HepG2 (cell line): Measurements from ENCODE around the gene GCN1. TPM values are rescaled to one million over a fixed set of nuclear protein-coding genes. Genes with fewer than 3 reads are reported as not detected.
A peak's percentile ranks its signal among the peaks of the same experiment; 100 is the strongest.

ENCODE experiments used
- ATAC-seq: fragments of 200-7000 bp; cut with Tn5 transposase; 3 replicates; pipeline ENCODE4 v1.9.1; 2020; ENCODE audit warnings: mild to moderate bottlenecking, moderate library complexity
- BruUV-seq: library from RNA; stranded (reverse); fragments of 400-500 nt; replicated peaks from 2 replicates; lab custom pipeline; 2021; lab: Mats Ljungman, UMichigan
- CTCF ChIA-PET: fragments of 300-600 bp; formaldehyde crosslinking; extraction: SDS; loops from one replicate; lab custom pipeline; 2021; ENCODE audit warnings: low total read pairs, inconsistent platforms, low intra/inter-chr PET ratio; lab: Yijun Ruan, JAX
- POLR2A ChIA-PET: fragments of 350-600 bp; sonication (Branson Sonifier 250); formaldehyde crosslinking; loops from one replicate; lab custom pipeline; 2020; ENCODE audit warnings: antibody characterized with exemption, inconsistent platforms; lab: Yijun Ruan, JAX
- DNase-seq: peaks from one replicate; pipeline ENCODE4 v3.0.0-alpha.2; 2015; ENCODE audit warnings: low spot score
- FAIRE-seq: peaks from 3 replicates; lab custom pipeline; 2011; peaks lifted over from hg19 to GRCh38; lab: Jason Lieb, UNC
- H2AFZ ChIP-seq: one replicate; pipeline ENCODE4 v1.6.1; 2011; ENCODE audit warnings: low read length, inconsistent platforms
- H3K27ac ChIP-seq: fragments of 300-600 bp; 3 replicates; pipeline ENCODE4 v1.8.0; 2011; ENCODE audit warnings: mixed run types, mild to moderate bottlenecking, mixed read lengths, low read length, inconsistent platforms; ENCODE audit not compliant: insufficient read depth; ENCODE audit errors: extremely low read length
- H3K27me3 ChIP-seq, 2 experiments: fragments of 200-600 bp in 1 of 2; 2 replicates in 1 of 2; 3 replicates in 1 of 2; pipeline versions ENCODE4 v1.6.0 to v1.8.0; 2011; ENCODE audit warnings: low read length in 2 of 2, mild to moderate bottlenecking in 2 of 2, moderate library complexity in 2 of 2, inconsistent platforms in 1 of 2; ENCODE audit not compliant: insufficient read depth in 2 of 2, control insufficient read depth in 1 of 2
- H3K36me3 ChIP-seq, 2 experiments: fragments of 200-600 bp in 1 of 2; replicated peaks in 1 of 2; 2 replicates in 1 of 2; 3 replicates in 1 of 2; pipeline versions ENCODE4 v1.5.1 to v1.8.0; 2011; ENCODE audit warnings: low read length in 2 of 2, inconsistent platforms in 1 of 2; ENCODE audit not compliant: insufficient read depth in 2 of 2, control insufficient read depth in 1 of 2
- H3K4me1 ChIP-seq: 2 replicates; pipeline ENCODE4 v1.5.1; 2012; ENCODE audit warnings: low read length, inconsistent platforms; ENCODE audit not compliant: insufficient read depth
- H3K4me2 ChIP-seq: 2 replicates; pipeline ENCODE4 v1.6.0; 2011; ENCODE audit warnings: low read depth, low read length, inconsistent platforms
- H3K4me3 ChIP-seq, 3 experiments: fragments of 200-600 bp in 1 of 3; sonication (generic), shearing (Covaris generic) in 1 of 3; replicated peaks in 1 of 3; 2 replicates each; pipeline ENCODE4 v1.5.1; 2011 to 2016; ENCODE audit warnings: low read length in 3 of 3, inconsistent platforms in 2 of 3, low read depth in 2 of 3, mild to moderate bottlenecking in 2 of 3, control low read depth in 1 of 3, mixed read lengths in 1 of 3; ENCODE audit not compliant: insufficient read depth in 1 of 3
- H3K79me2 ChIP-seq: one replicate; pipeline ENCODE4 v1.6.1; 2011; ENCODE audit warnings: low read length, inconsistent platforms; ENCODE audit not compliant: insufficient read depth
- H3K9ac ChIP-seq: 2 replicates; pipeline ENCODE4 v1.6.0; 2011; ENCODE audit warnings: mild to moderate bottlenecking, low read depth, low read length, inconsistent platforms; ENCODE audit not compliant: insufficient read depth
- H3K9me3 ChIP-seq: 2 replicates; pipeline ENCODE4 v1.5.1; 2012; ENCODE audit warnings: mild to moderate bottlenecking, low read length
- H4K20me1 ChIP-seq: 2 replicates; pipeline ENCODE4 v1.6.0; 2011; ENCODE audit warnings: inconsistent platforms, mild to moderate bottlenecking, low read length, moderate library complexity; ENCODE audit not compliant: insufficient read depth
- FOXO4 ChIP-seq: sonication (generic); formaldehyde crosslinking; conservative IDR thresholded peaks from 2 replicates; pipeline ENCODE4 v1.8.1; 2023; ENCODE audit warnings: missing genetic modification reagents
- KAT8 ChIP-seq: IDR thresholded peaks from 2 replicates; pipeline ENCODE4 v1.6.1; 2016; ENCODE audit warnings: missing genetic modification reagents, missing compliant biosample characterization
- KLF12 ChIP-seq: sonication (generic); formaldehyde crosslinking; IDR thresholded peaks from 2 replicates; pipeline ENCODE4 v1.4.0; 2020; ENCODE audit warnings: missing genetic modification reagents, borderline replicate concordance
- NR0B2 ChIP-seq: sonication (generic); formaldehyde crosslinking; IDR thresholded peaks from 2 replicates; pipeline ENCODE4 v1.4.0; 2020; ENCODE audit warnings: mild to moderate bottlenecking, missing genetic modification reagents
- PRDM10 ChIP-seq: sonication (generic); formaldehyde crosslinking; IDR thresholded peaks from 2 replicates; pipeline ENCODE4 v1.4.0; 2020; ENCODE audit warnings: low read depth, missing genetic modification reagents
- WGBS: methylation state at CpG from one replicate; pipeline ENCODE4 v1.1.6; 2017; ENCODE audit warnings: low lambda C conversion rate; 5-methylcytosine and 5-hydroxymethylcytosine counted together
- in situ Hi-C: cut with HindIII; loops from 2 replicates; pipeline ENCODE4 v1.10.0; 2017; ENCODE audit warnings: low pct_unique_long_range_greater_than_20kb; ENCODE audit not compliant: extremely low pct_ligation_motif_present
- intact Hi-C: fragments of 100-400 bp; cut with micrococcal nuclease; formaldehyde crosslinking; loops from one replicate; pipeline ENCODE4 v1.10.0; 2022; ENCODE audit not compliant: unreplicated experiment
- polyA plus RNA-seq, 8 experiments: library from polyadenylated mRNA; depleted of rRNA in 3 of 8; stranded (reverse) in 7 of 8; unstranded in 1 of 8; fragments of >200 nt; fragmentation: Illumina TruSeq in 4 of 8; extraction: Trizol in 4 of 8; gene quantifications; 2 replicates each; pipeline versions ENCODE4 v1.2.1 to v1.2.3, GENCODE V29; 2011 to 2016; ENCODE audit warnings: low read depth in 4 of 8, missing spikeins in 1 of 8, mixed read lengths in 1 of 8; ENCODE audit not compliant: insufficient read depth in 1 of 8
- total RNA-seq, 5 experiments: library from RNA; depleted of rRNA; stranded (reverse); fragments of >200 nt; fragmentation: Illumina TruSeq; extraction: Trizol; gene quantifications; 2 replicates each; pipeline ENCODE4 v1.2.3, GENCODE V29; 2016; ENCODE audit warnings: low read depth in 1 of 5

The GCN1 gene
- total and polyA plus RNA-seq, 2 of the 13 experiments (the other 11 are each of a cell fraction or from before 2014, with no cell fraction given): 58.2 to 83.0 TPM

GRCh38 chr12:120142231-120142877 is 52.2 kb downstream of the GCN1 start (continued):
- no peak for TF ChIP-seq PRDM10 (CRISPR knock-in tag)

- no peak overlapping the region for H3K9ac ChIP-seq
- no peak overlapping the region for H3K4me2 ChIP-seq
- H3K27ac ChIP-seq: no peak overlapping the region
- no peaks in the 10 kb centered on the region for H3K79me2 ChIP-seq
- H3K9me3 ChIP-seq: no peaks in the 10 kb centered on the region
- 0 out of 2 replicates have a peak, but pooled peaks cover 5% of the 10 kb centered on the region for H3K4me1 ChIP-seq
- H3K27me3 ChIP-seq: no peaks in the 10 kb centered on the region
- no peak overlapping the region for H2AFZ ChIP-seq
- WGBS: 97% methylated on average over 6 of the region's 6 CpGs
- ChIA-PET CTCF (no interaction called here), POLR2A (no interaction called here)
- no peaks in the 10 kb centered on the region; the same call in 1 of the 2 replicates for H4K20me1 ChIP-seq
- peaks cover 68 to 85% of the 10 kb centered on the region in 2 experiments for H3K36me3 ChIP-seq
- intact Hi-C loops: no loop called here
- ATAC-seq (no peak), FAIRE-seq (no peak), DNase-seq (no peak)
- in situ Hi-C loops: no loop called here
- BruUV-seq: TSS peak; percentile 36
- H3K4me3 ChIP-seq: no peak overlapping the region
- no peak for TF ChIP-seq KAT8 (CRISPR knock-in tag)
- no peak for TF ChIP-seq NR0B2 (CRISPR knock-in tag)
- TF ChIP-seq KLF12: no peak
- TF ChIP-seq FOXO4 (CRISPR knock-in tag): no peak
Observed at GRCh38 chr12:120141336-120141735, 53.2 kb downstream of the GCN1 start.
